ENCODE results near the gene DRD4. TPM values are rescaled to one million over a fixed set of nuclear protein-coding genes. Genes with fewer than 3 reads are reported as not detected.

Gene DRD4
- total and polyA plus RNA-seq, 2 donors (not counting 1 experiment from before 2014, with no cell fraction given): not detected

DNA sequence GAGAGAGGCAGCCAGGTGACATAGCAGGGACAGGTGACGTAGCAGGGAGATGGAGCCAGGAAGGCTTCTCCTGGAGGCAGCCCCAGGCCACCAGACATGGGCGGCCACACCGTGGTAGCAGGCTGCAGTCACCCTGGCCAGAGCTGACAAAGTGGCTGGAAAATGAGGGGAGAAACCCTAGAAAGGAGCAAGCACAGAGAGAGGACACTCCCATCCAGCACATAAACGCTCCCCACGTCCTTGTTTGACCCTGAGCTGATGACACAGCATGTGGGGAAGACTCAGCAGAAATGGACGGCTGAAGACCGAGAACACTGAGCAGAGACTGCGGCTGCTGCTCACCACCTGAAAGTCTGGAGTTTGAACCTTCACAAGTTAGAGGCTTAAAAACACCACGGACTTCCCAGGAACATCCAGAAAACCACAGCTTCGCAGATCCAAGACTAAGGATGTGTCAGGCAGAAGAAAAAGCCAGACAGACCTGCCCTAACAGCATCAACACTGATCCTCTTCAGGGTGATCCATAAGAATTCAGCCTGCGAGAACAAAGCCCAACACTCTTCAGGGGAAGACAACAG lies 28.7 kb downstream of the DRD4 start:
- POLR2A ChIA-PET: no interaction called here
- ATAC-seq (ENCODE audit: low read depth): no peak
- TF ChIP-seq CTCF (IDR thresholded peaks at IDR 0.05) (no peak), EZH2 (IDR thresholded peaks at IDR 0.05; ENCODE audit: borderline replicate concordance, insufficient read depth, low read depth, low read length, poor library complexity, severe bottlenecking) (no peak)

GRCh38 chr11:673866-674265 lies 36.8 kb downstream of the DRD4 start:
- H2AFZ ChIP-seq (ENCODE audit: insufficient read depth, low read depth, low read length, poor library complexity, severe bottlenecking): no peak overlapping the region
- ChIA-PET POLR2A (interaction anchor here (0.9 kb wide), 1 partner anchor 50 kb away, joined by 3 read pairs; no protein-coding TSS in a partner anchor), CTCF (no interaction called here)
- H3K4me3 ChIP-seq (ENCODE audit: control extremely low read depth in 1 of 5, extremely low read depth in 1 of 5, insufficient read depth in 1 of 5, low read depth in 2 of 5, low read length in 4 of 5): no peak overlapping the region
- H4K20me1 ChIP-seq (ENCODE audit: control insufficient read depth, insufficient read depth, low read length, poor library complexity, severe bottlenecking): no peaks in the 10 kb centered on the region
- Mint-ChIP-seq H3K9me3 (ENCODE audit: insufficient read depth) (no peaks in the 10 kb centered on the region), H3K4me1 (no peaks in the 10 kb centered on the region), H3K27ac (no peak overlapping the region), H3K4me3 (no peak overlapping the region), H3K27me3 (no peaks in the 10 kb centered on the region)
- DNase-seq: no peak
- ATAC-seq (ENCODE audit: low read depth): no peak
- WGBS (ENCODE audit: insufficient coverage): 99% methylated on average over 8 of the region's 8 CpGs
- H3K9ac ChIP-seq (ENCODE audit: low read length): no peak overlapping the region
- intact Hi-C loops (cut with micrococcal nuclease): no loop called here
- H3K9me3 ChIP-seq (ENCODE audit: control extremely low read depth in 1 of 3, control insufficient read depth in 2 of 3, insufficient read depth in 1 of 3, low read length in 2 of 3): no peaks in the 10 kb centered on the region
- H3K79me2 ChIP-seq (ENCODE audit: control insufficient read depth, insufficient read depth, low read length): no peaks in the 10 kb centered on the region
- no peaks in the 10 kb centered on the region for H3K27me3 ChIP-seq (replicated peaks in 1 of 4; ENCODE audit: control extremely low read depth in 1 of 4, control insufficient read depth in 3 of 4, insufficient read depth in 4 of 4, low read length in 3 of 4)
- H3K4me1 ChIP-seq (ENCODE audit: control insufficient read depth in 2 of 2, insufficient read depth in 2 of 2, low read length in 2 of 2): no peaks in the 10 kb centered on the region
- TF ChIP-seq CTCF (IDR thresholded peaks at IDR 0.05) (no peak), EZH2 (IDR thresholded peaks at IDR 0.05; ENCODE audit: borderline replicate concordance, insufficient read depth, low read depth, low read length, poor library complexity, severe bottlenecking) (no peak)
- peaks cover 0 to 31% of the 10 kb centered on the region in 2 experiments for H3K36me3 ChIP-seq (replicated peaks in 1 of 2; ENCODE audit: control extremely low read depth in 1 of 2, control insufficient read depth in 1 of 2, extremely low read depth in 1 of 2, insufficient read depth in 2 of 2, low read length in 1 of 2)
- H3K27ac ChIP-seq (ENCODE audit: low read length in 2 of 2): no peak overlapping the region
- H3K4me2 ChIP-seq (replicated peaks; ENCODE audit: low read depth, low read length, poor library complexity, severe bottlenecking): no peak overlapping the region

More for the DNA sequence above, 28.7 kb downstream of the DRD4 start:
- DNase-seq: no peak
- Mint-ChIP-seq H3K27me3 (no peaks in the 10 kb centered on the region), H3K9me3 (ENCODE audit: insufficient read depth) (no peaks in the 10 kb centered on the region), H3K4me3 (no peak overlapping the region), H3K27ac (no peak overlapping the region), H3K4me1 (no peaks in the 10 kb centered on the region)
- H3K27ac ChIP-seq (ENCODE audit: low read length in 2 of 2): no peak overlapping the region
- H3K36me3 ChIP-seq (replicated peaks in 1 of 2; ENCODE audit: control extremely low read depth in 1 of 2, control insufficient read depth in 1 of 2, extremely low read depth in 1 of 2, insufficient read depth in 2 of 2, low read length in 1 of 2): peaks cover 0 to 12% of the 10 kb centered on the region in 2 experiments
- peaks cover 10% of the 10 kb centered on the region for H4K20me1 ChIP-seq (ENCODE audit: control insufficient read depth, insufficient read depth, low read length, poor library complexity, severe bottlenecking)
- no peak overlapping the region for H3K4me2 ChIP-seq (replicated peaks; ENCODE audit: low read depth, low read length, poor library complexity, severe bottlenecking)
- H3K4me1 ChIP-seq (ENCODE audit: control insufficient read depth in 2 of 2, insufficient read depth in 2 of 2, low read length in 2 of 2): no peaks in the 10 kb centered on the region
- intact Hi-C loops (cut with micrococcal nuclease): no loop called here
- WGBS (ENCODE audit: insufficient coverage): 82% methylated on average over 11 of the region's 11 CpGs
- H3K79me2 ChIP-seq (ENCODE audit: control insufficient read depth, insufficient read depth, low read length): peaks cover 15% of the 10 kb centered on the region
- H3K9me3 ChIP-seq (ENCODE audit: control extremely low read depth in 1 of 3, control insufficient read depth in 2 of 3, insufficient read depth in 1 of 3, low read length in 2 of 3): no peaks in the 10 kb centered on the region
- H3K27me3 ChIP-seq (replicated peaks in 1 of 4; ENCODE audit: control extremely low read depth in 1 of 4, control insufficient read depth in 3 of 4, insufficient read depth in 4 of 4, low read length in 3 of 4): no peaks in the 10 kb centered on the region
- H2AFZ ChIP-seq (ENCODE audit: insufficient read depth, low read depth, low read length, poor library complexity, severe bottlenecking): no peak overlapping the region
- CTCF ChIA-PET: interaction anchor here (1.0 to 8.7 kb wide), 2 partner anchors 59 to 101 kb away, joined by 3 to 104 read pairs; no protein-coding TSS in a partner anchor
- no peak overlapping the region for H3K9ac ChIP-seq (ENCODE audit: low read length)
- H3K4me3 ChIP-seq (ENCODE audit: control extremely low read depth in 1 of 5, extremely low read depth in 1 of 5, insufficient read depth in 1 of 5, low read depth in 2 of 5, low read length in 4 of 5): no peak overlapping the region

All from B cell (primary cell).